Ovary (tissue), 9 donors: ENCODE data around the gene RNF8. TPM values are rescaled to one million over a fixed set of nuclear protein-coding genes. Genes with fewer than 3 reads are reported as not detected.

ENCODE experiments used
- DNase-seq, 5 donors: peaks; one replicate each; pipeline ENCODE4 v3.0.0-alpha.2; 2019 to 2020
- H3K27ac ChIP-seq, 2 donors: fragments of 200-600 bp; one replicate each; pipeline versions ENCODE4 v1.5.1 to v1.8.0; 2019 to 2022
- H3K27me3 ChIP-seq: fragments of 200-600 bp; one replicate; pipeline ENCODE4 v1.8.0; 2022
- H3K36me3 ChIP-seq: fragments of 200-600 bp; sonication (generic); one replicate; pipeline ENCODE4 v1.5.1; 2019
- H3K4me1 ChIP-seq: one replicate; pipeline ENCODE4 v1.8.1; 2013; ENCODE audit warnings: mild to moderate bottlenecking, moderate library complexity; ENCODE audit not compliant: insufficient read depth
- H3K4me3 ChIP-seq: fragments of 200-600 bp; sonication (generic); one replicate; pipeline ENCODE4 v1.5.1; 2017
- H3K9me3 ChIP-seq, 2 donors: fragments of 200-600 bp in 1 of 2; sonication (generic) in 1 of 2; one replicate each; pipeline versions ENCODE4 v1.5.1 to v1.8.1; 2013 to 2019; ENCODE audit warnings: mild to moderate bottlenecking in 1 of 2, moderate library complexity in 1 of 2
- CTCF ChIP-seq, 3 donors: fragments of 450-650 bp in 2 of 3; fragments of 200-600 bp in 1 of 3; IDR thresholded peaks; one replicate each; pipeline versions ENCODE4 v1.5.1 to v1.8.0; 2016 to 2022; ENCODE audit warnings: antibody characterized with exemption in 3 of 3, mild to moderate bottlenecking in 1 of 3
- EP300 ChIP-seq: sonication (generic); formaldehyde crosslinking; IDR thresholded peaks from one replicate; pipeline ENCODE4 v1.6.1; 2017; ENCODE audit warnings: antibody characterized with exemption
- POLR2A ChIP-seq: fragments of 450-650 bp; IDR thresholded peaks from one replicate; pipeline ENCODE4 v1.6.1; 2017; ENCODE audit warnings: antibody characterized with exemption, mild to moderate bottlenecking, moderate library complexity
- WGBS, 3 donors: extraction: QIAGEN DNeasy Blood & Tissue Kit in 1 of 3; methylation state at CpG; one replicate each; pipeline versions ENCODE4 v1.1.5 to v1.1.7; 2013 to 2017; 5-methylcytosine and 5-hydroxymethylcytosine counted together
- intact Hi-C, 4 donors: fragments of 100-400 bp; cut with DNase I; formaldehyde crosslinking; loops; one replicate each; pipeline versions ENCODE4 v1.11.0 to v1.15.1; 2022 to 2023
- polyA plus RNA-seq, 2 donors: library from polyadenylated mRNA; stranded (reverse); fragments of 200-250 nt in 1 of 2; fragments of 350-450 nt in 1 of 2; fragmentation: Illumina TruSeq in 1 of 2; extraction: RNeasy Lipid Tissue Mini Kit (QIAGEN cat#74804) in 1 of 2; gene quantifications; one replicate each; pipeline ENCODE4 v1.2.3, GENCODE V29; 2013 to 2014
- total RNA-seq, 7 donors: library from RNA; depleted of rRNA in 2 of 7; stranded (reverse); fragments of >200 nt in 2 of 7; fragmentation: NEBNext Ultra II Directional in 3 of 7; extraction: Animal tissue kit (Norgen Biotek cat#: 25700) in 3 of 7; gene quantifications; one replicate each; pipeline versions ENCODE4 v1.1.0 to v1.2.4, GENCODE V29; 2016 to 2023
- donor health status: DM: no; HTN: no; CAD: no; lungs with moderate emphysema.
- donor health status: DM: no; HTN: no; CAD: no.
- donor health status: Bipolar disorder and iron deficiency.
- donor health status: DM: yes; HTN: yes; CAD: no.
- donor health status: DM: no; HTN: no; CAD: no.
- donor health status: DM: yes; HTN: yes; CAD: no.

The RNF8 gene
- total and polyA plus RNA-seq, 9 donors = 10.0 to 27.1 (median 17.6) TPM

GRCh38 chr6:37368961-37369320, 15.2 kb downstream of the RNF8 start:
- 81 to 100% (median 91%) methylated on average over 1 of the region's 1 CpG for WGBS, 3 donors
- intact Hi-C loops = loop anchor here in 2 of 4 donors (10.0 kb wide), 1 partner anchor 326 kb away; the partner anchor contains the start of gene MDGA1 (in 2 of the 2)
- H3K4me1 ChIP-seq = no peaks in the 10 kb centered on the region
- no peak for DNase-seq
- no peaks in the 10 kb centered on the region for H3K9me3 ChIP-seq
- no peak overlapping the region for H3K4me3 ChIP-seq
- H3K36me3 ChIP-seq = no peaks in the 10 kb centered on the region
- TF ChIP-seq POLR2A = no peak
- no peak for TF ChIP-seq CTCF (IDR thresholded peaks at IDR 0.05)
- TF ChIP-seq EP300 = no peak
- H3K27me3 ChIP-seq = no peaks in the 10 kb centered on the region
- H3K27ac ChIP-seq = no peak overlapping the region

- TF ChIP-seq EP300 = no peak
- no peak for TF ChIP-seq POLR2A
- no peak for TF ChIP-seq CTCF (IDR thresholded peaks at IDR 0.05)
- 3 to 26% (median 15%) methylated on average over 1 of the region's 1 CpG for WGBS, 3 donors
- H3K4me1 ChIP-seq = no peaks in the 10 kb centered on the region
- no peak overlapping the region for H3K4me3 ChIP-seq
- no peak for DNase-seq
- intact Hi-C loops = loop anchor here in 2 of 4 donors (10.0 kb wide), 1 partner anchor 325 kb away; the partner anchor contains the start of gene MDGA1 (in 2 of the 2)
- no peaks in the 10 kb centered on the region for H3K27me3 ChIP-seq
- no peaks in the 10 kb centered on the region for H3K9me3 ChIP-seq
- no peaks in the 10 kb centered on the region for H3K36me3 ChIP-seq
- H3K27ac ChIP-seq = no peak overlapping the region
These were observed 15.8 kb downstream of the RNF8 start for GRCh38 chr6:37369321-37370201.

DNA sequence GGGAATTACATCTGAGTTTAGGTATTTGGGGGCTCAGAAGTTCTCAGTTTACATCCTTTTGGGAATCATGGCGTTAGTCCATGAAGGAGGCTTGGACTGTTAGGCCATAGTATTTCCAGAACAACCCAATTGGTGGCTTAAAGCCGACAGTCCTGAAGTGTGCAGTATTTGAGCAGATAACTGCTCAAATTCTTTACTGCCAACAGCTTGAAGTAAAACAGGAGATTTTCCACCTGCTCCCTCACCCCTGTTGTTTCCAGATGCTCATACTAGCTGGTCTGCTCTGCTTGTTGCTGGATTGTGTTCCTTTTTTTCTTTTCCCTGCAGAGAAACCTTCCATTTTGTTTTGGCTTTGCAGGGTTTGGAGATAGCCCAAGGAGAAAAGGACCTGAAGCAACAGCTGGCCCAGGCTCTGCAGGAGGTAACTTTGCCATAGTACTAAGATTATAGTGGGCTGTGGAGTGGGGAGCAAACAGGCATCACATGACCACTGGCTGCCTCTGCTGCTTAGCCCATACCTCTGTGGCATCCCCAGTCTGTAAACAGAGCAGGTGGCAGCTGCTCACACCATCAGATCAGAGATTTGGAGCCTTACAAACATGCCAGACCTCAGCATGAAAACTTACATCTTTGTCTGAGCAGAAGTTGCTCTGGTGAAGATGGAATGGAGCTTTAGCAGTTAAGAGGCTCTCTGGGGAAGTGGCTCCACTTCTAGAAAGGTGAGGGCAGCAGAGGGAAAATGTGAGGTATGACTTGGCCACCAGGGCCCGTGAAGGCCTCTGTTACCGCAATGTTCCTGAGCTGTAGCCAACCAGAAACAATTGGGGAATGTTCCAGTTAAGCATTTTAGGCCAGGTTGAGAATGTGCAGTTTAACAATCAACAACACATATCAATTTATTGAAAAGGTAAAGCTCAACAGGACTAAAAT, 17.6 kb downstream of the RNF8 start:
- WGBS, 3 donors = 46 to 55% (median 47%) methylated on average over 4 of the region's 4 CpGs
- Histone ChIP-seq H3K9me3 (no peaks in the 10 kb centered on the region), H3K4me1 (no peaks in the 10 kb centered on the region), H3K36me3 (no peaks in the 10 kb centered on the region), H3K27me3 (no peaks in the 10 kb centered on the region), H3K27ac (no peak overlapping the region), H3K4me3 (no peak overlapping the region)
- no peak for DNase-seq
- intact Hi-C loops = no loop called here
- TF ChIP-seq CTCF (IDR thresholded peaks at IDR 0.05) (no peak), EP300 (no peak), POLR2A (no peak)

DNA sequence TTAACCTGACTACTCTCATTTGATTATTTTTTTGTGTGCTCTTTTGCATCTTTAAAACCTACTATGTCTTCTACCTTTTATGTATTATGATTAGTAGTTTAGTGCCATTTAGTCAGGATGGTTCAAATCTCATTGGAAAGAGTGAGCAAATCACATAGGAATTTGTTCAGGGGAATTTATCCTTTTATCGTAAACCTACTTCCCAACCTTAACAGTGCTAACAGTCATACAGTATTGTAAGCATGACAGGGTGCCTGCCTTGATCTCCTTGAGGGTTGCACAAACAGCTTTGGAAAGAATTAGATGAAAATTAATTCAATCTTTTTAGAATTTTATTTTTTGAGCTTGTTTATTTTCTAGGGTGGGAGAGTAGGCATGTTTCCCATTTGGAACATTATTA, 18.3 kb downstream of the RNF8 start:
- H3K4me3 ChIP-seq = no peak overlapping the region

More for the DNA sequence above, 18.3 kb downstream of the RNF8 start:
- no peaks in the 10 kb centered on the region for H3K4me1 ChIP-seq
- no peaks in the 10 kb centered on the region for H3K27me3 ChIP-seq
- intact Hi-C loops = no loop called here
- no peaks in the 10 kb centered on the region for H3K9me3 ChIP-seq
- DNase-seq = no peak
- TF ChIP-seq EP300 (no peak), CTCF (IDR thresholded peaks at IDR 0.05) (no peak), POLR2A (no peak)
- no peaks in the 10 kb centered on the region for H3K36me3 ChIP-seq
- WGBS, 3 donors = 81 to 86% (median 85%) methylated on average over 1 of the region's 1 CpG
- no peak overlapping the region for H3K27ac ChIP-seq
